ENCODE data around the gene HTR1D. TPM values are rescaled to one million over a fixed set of nuclear protein-coding genes. Genes with fewer than 3 reads are reported as not detected.
"Not testable (repeated sequence)": the region's sequence is repeated elsewhere in the genome, so short reads cannot be mapped to it uniquely, and the experiment has no call there.

HTR1D gene
- total RNA-seq, 1 donor from 2014 or later, result 0.13 TPM

DNA sequence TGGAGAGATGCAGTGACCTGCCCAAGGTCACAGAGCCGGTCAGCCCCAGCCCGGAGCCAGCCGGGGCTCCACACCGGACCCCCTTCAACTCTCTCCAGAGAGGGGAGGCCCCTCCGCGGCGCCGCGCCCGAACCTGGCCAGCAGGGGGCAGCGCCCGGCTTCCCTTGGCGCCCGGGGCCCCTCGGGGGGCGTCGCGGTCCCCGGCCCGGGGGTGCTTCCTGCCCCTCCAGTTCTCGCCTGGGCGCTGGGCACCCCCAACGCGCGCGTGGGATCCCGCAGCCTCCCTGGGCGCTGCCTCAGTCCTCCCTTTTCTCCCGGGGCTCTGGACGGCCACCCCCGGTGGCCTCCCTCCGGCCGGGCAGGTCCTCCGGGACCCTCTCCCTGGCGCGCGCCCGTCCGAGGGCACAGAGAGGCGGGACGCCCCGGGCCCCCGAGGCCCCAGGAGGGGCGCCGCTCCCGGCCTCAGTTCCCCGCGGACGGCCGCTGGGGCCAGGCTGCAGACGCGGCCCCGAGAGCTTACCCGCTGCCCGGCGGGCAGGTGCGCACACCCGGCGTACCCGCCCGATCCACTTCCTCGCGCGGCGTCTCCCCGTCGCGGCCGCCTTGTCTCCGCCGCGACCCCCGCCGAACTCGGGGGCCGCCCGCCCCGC, 406 bp downstream of the HTR1D start:
- DNase-seq (ENCODE audit: low read depth in 2 of 2), result no peak

DNA sequence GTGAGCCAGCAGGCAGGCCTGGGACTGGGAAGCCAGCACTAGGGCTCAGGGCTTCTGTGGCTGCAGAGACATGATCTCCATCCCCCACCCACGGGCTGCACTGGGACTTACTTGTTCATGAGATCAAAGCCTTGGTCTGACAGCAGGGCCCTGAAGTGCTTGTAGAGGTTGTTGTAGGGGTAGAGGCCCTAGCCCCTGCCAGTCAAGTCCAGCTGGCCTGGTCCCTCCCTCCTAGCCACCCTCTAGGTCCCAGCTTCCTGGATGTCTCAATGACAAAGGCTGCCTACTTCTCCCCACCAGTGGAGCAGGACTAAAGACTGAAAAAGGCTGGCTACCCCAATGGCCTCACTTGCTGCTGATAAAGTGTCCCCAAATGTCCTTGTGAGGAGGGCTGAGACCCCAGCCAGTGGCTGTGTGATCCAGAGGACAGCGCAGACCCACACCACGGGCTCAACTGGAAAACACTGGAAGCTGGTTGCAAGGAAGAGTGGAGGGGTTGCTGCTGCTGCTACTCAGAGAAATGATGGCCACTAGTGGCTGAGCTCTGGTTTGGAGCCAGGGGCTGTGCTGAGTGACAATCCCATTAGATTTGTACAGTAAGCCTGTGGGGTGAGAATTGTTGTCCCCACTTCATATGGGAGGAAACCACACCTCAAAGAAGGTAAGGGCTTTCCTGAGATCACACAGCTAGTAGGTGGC, 1.4 kb downstream of the HTR1D start:
- DNase-seq (ENCODE audit: low read depth in 2 of 2), result no peak

DNA sequence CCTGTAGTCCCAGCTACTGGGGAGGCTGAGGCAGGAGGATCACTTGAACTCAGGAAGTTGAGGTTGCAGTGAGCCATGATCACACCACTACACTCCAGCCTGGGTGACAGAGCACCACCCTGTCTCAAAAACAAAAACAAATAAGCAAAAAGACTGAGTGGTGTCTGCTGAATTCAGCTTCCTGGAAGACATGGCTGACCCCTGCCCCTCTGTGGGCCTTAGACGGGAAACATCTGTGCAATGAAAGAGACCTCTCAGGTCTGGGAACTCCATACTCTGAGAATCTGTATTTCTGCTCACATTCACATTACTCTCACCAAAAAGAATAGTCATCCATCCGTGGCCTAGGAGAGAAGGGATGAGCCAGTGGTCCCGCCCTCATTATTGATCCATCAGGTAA, 2.0 kb downstream of the HTR1D start:
- DNase-seq (ENCODE audit: low read depth in 2 of 2), result peak in 1 of 2 donors; percentile 74

GRCh38 chr1:23214640-23215039, 2.7 kb downstream of the HTR1D start:
- DNase-seq (ENCODE audit: low read depth in 2 of 2), result no peak

GRCh38 chr1:23211955-23212354, 5.3 kb downstream of the HTR1D start:
- DNase-seq (ENCODE audit: low read depth in 2 of 2), result peak in 1 of 2 donors; percentile 39

- DNase-seq (ENCODE audit: low read depth in 2 of 2), result no peak
Observed at GRCh38 chr1:23210963-23211362, 6.3 kb downstream of the HTR1D start.

- no peak for DNase-seq (ENCODE audit: low read depth in 2 of 2)
Observed at GRCh38 chr1:23210351-23210785, 6.9 kb downstream of the HTR1D start.

DNA sequence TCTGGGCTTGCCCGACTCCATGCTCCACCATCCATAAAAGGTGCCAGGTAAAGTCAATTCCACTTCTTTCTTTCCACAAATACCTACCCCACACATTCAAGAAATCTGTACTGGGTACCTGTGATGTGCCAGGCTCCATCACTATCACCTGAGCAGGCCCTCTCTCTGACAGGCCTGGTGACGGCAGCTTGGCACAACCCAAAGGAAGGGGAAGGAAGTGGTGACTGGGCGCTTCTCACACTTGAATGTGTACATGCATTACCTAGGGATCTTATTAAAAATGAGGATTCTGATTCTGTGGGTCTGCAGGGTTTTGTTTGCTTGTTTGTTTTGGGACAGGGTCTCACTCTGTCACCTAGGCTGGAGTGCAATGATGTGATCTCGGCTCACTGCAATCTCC, 7.5 kb downstream of the HTR1D start:
- DNase-seq (ENCODE audit: low read depth in 2 of 2), result no peak

GRCh38 chr1:23208527-23208926, 8.8 kb downstream of the HTR1D start:
- DNase-seq (ENCODE audit: low read depth in 2 of 2), result no peak

- not testable (repeated sequence) for DNase-seq (ENCODE audit: low read depth in 2 of 2)
Observed at GRCh38 chr1:23207733-23208132, 9.6 kb downstream of the HTR1D start.

- no peak for DNase-seq (ENCODE audit: low read depth in 2 of 2)
Observed at GRCh38 chr1:23202263-23202749, 15.0 kb downstream of the HTR1D start.

- no peak for DNase-seq (ENCODE audit: low read depth in 2 of 2)
Observed at GRCh38 chr1:23200883-23201282, 16.4 kb downstream of the HTR1D start.

GRCh38 chr1:23198373-23198772, 18.9 kb downstream of the HTR1D start:
- DNase-seq (ENCODE audit: low read depth in 2 of 2), result peak in 1 of 2 donors; percentile 80

- DNase-seq (ENCODE audit: low read depth in 2 of 2), result peak in 1 of 2 donors; percentile 90
Observed at GRCh38 chr1:23196627-23197328, 20.5 kb downstream of the HTR1D start.

DNA sequence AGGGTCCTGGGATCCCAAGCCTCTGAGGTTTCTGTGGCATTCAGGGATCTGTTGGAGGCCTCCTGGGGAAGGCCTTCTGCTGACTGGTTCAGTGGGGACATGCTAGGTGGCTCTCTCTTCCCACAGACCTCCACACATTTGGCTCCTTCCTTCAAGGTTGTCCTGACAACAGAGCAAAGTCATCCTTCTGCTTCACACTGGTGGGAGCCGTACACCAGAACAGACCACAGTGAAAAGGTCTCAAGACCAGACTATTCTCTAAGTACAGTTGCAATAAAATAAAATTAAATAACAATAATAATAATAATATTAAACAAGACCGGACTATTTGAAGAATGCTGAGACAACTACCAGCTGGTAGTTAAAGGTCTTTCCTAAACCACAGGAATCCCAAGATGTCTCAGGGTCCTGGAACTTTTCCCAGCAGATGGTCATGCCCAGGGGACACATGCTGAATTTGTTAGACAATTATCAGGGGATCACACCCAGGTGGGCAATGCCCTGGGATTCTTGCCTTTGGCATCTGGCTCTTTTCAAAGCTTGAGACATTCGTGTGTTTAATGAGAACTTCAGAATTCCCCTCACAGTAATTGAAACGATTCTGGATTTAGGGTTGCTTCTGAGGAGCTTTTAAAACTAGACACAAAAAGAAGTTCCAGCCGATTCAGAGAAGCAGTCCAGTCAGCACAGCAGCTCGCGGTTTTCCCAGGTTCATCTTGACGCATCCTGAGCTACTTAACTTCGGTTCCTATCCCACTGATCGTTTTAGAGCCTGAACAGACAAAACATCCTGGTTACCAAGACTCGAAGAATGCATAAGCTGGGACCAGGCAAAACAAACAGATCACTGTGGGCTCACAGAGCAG, 22.9 kb downstream of the HTR1D start:
- DNase-seq (ENCODE audit: low read depth in 2 of 2), result peak in 1 of 2 donors; percentile 78

GRCh38 chr1:23193391-23194118, 23.7 kb downstream of the HTR1D start:
- DNase-seq (ENCODE audit: low read depth in 2 of 2), result no peak

DNA sequence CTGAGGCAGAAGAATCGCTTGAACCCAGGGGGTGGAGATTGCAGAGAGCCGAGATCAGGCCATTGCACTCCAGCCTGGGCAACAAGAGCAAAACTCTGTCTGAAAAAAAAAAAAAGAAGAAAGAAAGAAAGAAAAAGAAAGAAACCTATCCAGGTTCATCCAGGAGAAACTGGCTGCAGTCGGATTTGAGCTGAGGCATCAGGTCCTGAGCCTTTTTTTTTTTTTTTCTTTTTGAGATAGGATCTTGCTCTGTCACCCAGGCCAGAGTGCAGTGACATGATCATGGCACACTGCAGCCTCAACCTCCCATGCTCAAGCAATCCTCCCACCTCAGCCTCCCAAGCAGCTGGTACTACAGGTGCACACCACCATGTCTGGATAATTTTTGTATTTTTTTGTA, 26.1 kb downstream of the HTR1D start:
- no peak for DNase-seq (ENCODE audit: low read depth in 2 of 2)

GRCh38 chr1:23188936-23189452, 28.3 kb downstream of the HTR1D start:
- DNase-seq (ENCODE audit: low read depth in 2 of 2), result peak; percentile 90 to 96

GRCh38 chr1:23188434-23188884, 28.8 kb downstream of the HTR1D start:
- DNase-seq (ENCODE audit: low read depth in 2 of 2), result no peak

- no peak for DNase-seq (ENCODE audit: low read depth in 2 of 2)
Observed at GRCh38 chr1:23187637-23188036, 29.7 kb downstream of the HTR1D start.
